T-helper 1 cell treated with Interleukin-12 subunit alpha and Interleukin-12 subunit beta and Interleukin-4 antibody, amounts not matched to agents 30 ng/mL and 1 ng/mL, for 36 hours (primary cell): ENCODE data around the gene MAEA. TPM values are rescaled to one million over a fixed set of nuclear protein-coding genes. Genes with fewer than 3 reads are reported as not detected.
"Not testable (repeated sequence)": the region's sequence is repeated elsewhere in the genome, so short reads cannot be mapped to it uniquely, and the experiment has no call there.

Source experiments
- intact Hi-C: fragments of 100-400 bp; cut with micrococcal nuclease; formaldehyde crosslinking; loops from one replicate; pipeline ENCODE4 v1.15.1; 2024
- total RNA-seq: library from RNA; stranded (reverse); gene quantifications from 2 replicates; pipeline ENCODE4 v1.2.3, GENCODE V29; 2022

The MAEA gene
- total RNA-seq, 1 donor from 2014 or later = 73.4 TPM

GRCh38 chr4:1331591-1332353 is 42.1 kb downstream of the MAEA start:
- intact Hi-C loops = loop anchor here (2.0 kb wide), 1 partner anchor 21 kb away; no protein-coding TSS in a partner anchor

- intact Hi-C loops = no loop called here
Observed at GRCh38 chr4:1332686-1333085, 43.0 kb downstream of the MAEA start.

- intact Hi-C loops = no loop called here
Observed at GRCh38 chr4:1333256-1333655, 43.6 kb downstream of the MAEA start.

- intact Hi-C loops = not testable (repeated sequence)
Observed at GRCh38 chr4:1333851-1334578, 44.3 kb downstream of the MAEA start.

- intact Hi-C loops = no loop called here
Observed at GRCh38 chr4:1334579-1334895, 44.8 kb downstream of the MAEA start.

GRCh38 chr4:1335193-1335883 is 45.6 kb downstream of the MAEA start:
- intact Hi-C loops = not testable (repeated sequence)

- intact Hi-C loops = no loop called here
Observed at GRCh38 chr4:1336088-1336491, 46.4 kb downstream of the MAEA start.

GRCh38 chr4:1337376-1337831 is 47.7 kb downstream of the MAEA start:
- intact Hi-C loops = no loop called here

GRCh38 chr4:1337951-1338751 is 48.5 kb downstream of the MAEA start:
- intact Hi-C loops = no loop called here

GRCh38 chr4:1338752-1339414 is 49.2 kb downstream of the MAEA start:
- intact Hi-C loops = no loop called here

- intact Hi-C loops = no loop called here
Observed at GRCh38 chr4:1339489-1339888, 49.8 kb downstream of the MAEA start.

GRCh38 chr4:1340181-1340747 is 50.6 kb downstream of the MAEA start:
- intact Hi-C loops = no loop called here

- intact Hi-C loops = no loop called here
Observed at GRCh38 chr4:1340861-1341260, 51.2 kb downstream of the MAEA start.

- intact Hi-C loops = no loop called here
Observed at GRCh38 chr4:1342003-1342402, 52.3 kb downstream of the MAEA start.

- intact Hi-C loops = loop anchor here (5.0 kb wide), 4 partner anchors 412 to 562 kb away; partner anchors contain the start of genes GAK, LETM1, NSD2 and TMEM175
Observed at GRCh38 chr4:1344696-1345095, 55.0 kb downstream of the MAEA start.

- intact Hi-C loops = loop anchor here (1.0 to 5.0 kb wide), 9 partner anchors 16 to 671 kb away; partner anchors contain the start of genes ATP5ME, CTBP1, GAK and LETM1
Observed at GRCh38 chr4:1345903-1346780, 56.5 kb downstream of the MAEA start.

GRCh38 chr4:1346781-1347409 is 57.2 kb downstream of the MAEA start, which contains the start of gene UVSSA:
UVSSA (plus strand) TSS chr4:1347208; CDS start chr4:1348092, 884 bp downstream.
- intact Hi-C loops = loop anchor here (1.0 to 5.0 kb wide), 18 partner anchors 17 to 672 kb away; partner anchors contain the start of genes ATP5ME, CTBP1, GAK and LETM1

GRCh38 chr4:1347410-1347864 is 57.7 kb downstream of the MAEA start:
- intact Hi-C loops = loop anchor here (1.0 to 5.0 kb wide), 15 partner anchors 38 to 673 kb away; partner anchors contain the start of genes ATP5ME, GAK, LETM1 and MAEA
